Measurements from ENCODE around the gene UBE2Q2.

Gene UBE2Q2

GRCh38 chr15:75947092-75947491 lies 103.8 kb downstream of the UBE2Q2 start:
- no peaks in the 10 kb centered on the region for H3K27me3 ChIP-seq (ENCODE audit: insufficient read depth, low read depth)
- H3K4me3 ChIP-seq (IDR thresholded peaks at IDR 0.05; ENCODE audit: insufficient read depth, low read depth, low read length) = no peak overlapping the region
- no peaks in the 10 kb centered on the region for H3K79me2 ChIP-seq (ENCODE audit: insufficient read depth, low read depth)
- H3K27ac ChIP-seq = no peak overlapping the region
- no peaks in the 10 kb centered on the region for H3K4me1 ChIP-seq (ENCODE audit: low read depth, poor library complexity, severe bottlenecking)
- no peak overlapping the region for H2AFZ ChIP-seq (ENCODE audit: low read depth)
- H3K36me3 ChIP-seq (ENCODE audit: insufficient read depth) = no peaks in the 10 kb centered on the region
- no peak overlapping the region for H3K9ac ChIP-seq
- no peak for TF ChIP-seq CTCF (conservative IDR thresholded peaks at IDR 0.05; ENCODE audit: low read depth, low read length)
- no peaks in the 10 kb centered on the region for H4K20me1 ChIP-seq (ENCODE audit: insufficient read depth)
- H3K4me2 ChIP-seq = no peak overlapping the region

GRCh38 chr15:75948761-75949296 lies 105.6 kb downstream of the UBE2Q2 start:
- Histone ChIP-seq H3K36me3 (ENCODE audit: insufficient read depth) (no peaks in the 10 kb centered on the region), H3K27ac (no peak overlapping the region), H3K4me2 (no peak overlapping the region), H3K79me2 (ENCODE audit: insufficient read depth, low read depth) (no peaks in the 10 kb centered on the region), H4K20me1 (ENCODE audit: insufficient read depth) (no peaks in the 10 kb centered on the region), H2AFZ (ENCODE audit: low read depth) (no peak overlapping the region), H3K27me3 (ENCODE audit: insufficient read depth, low read depth) (no peaks in the 10 kb centered on the region), H3K4me1 (ENCODE audit: low read depth, poor library complexity, severe bottlenecking) (no peaks in the 10 kb centered on the region), H3K4me3 (IDR thresholded peaks at IDR 0.05; ENCODE audit: insufficient read depth, low read depth, low read length) (no peak overlapping the region), H3K9ac (no peak overlapping the region)
- TF ChIP-seq CTCF (conservative IDR thresholded peaks at IDR 0.05; ENCODE audit: low read depth, low read length) = no peak
